Embryonic facial prominence (tissue), 1 donor: ENCODE data around the gene TMEM220.
A peak's percentile ranks its signal among the peaks of the same experiment; 100 is the strongest.
"Not testable (repeated sequence)": the region's sequence is repeated elsewhere in the genome, so short reads cannot be mapped to it uniquely, and the experiment has no call there.

Source experiments
- DNase-seq: peaks from one replicate; pipeline ENCODE4 v3.0.0-alpha.2; 2016; ENCODE audit errors: extremely low spot score

Gene TMEM220

GRCh38 chr17:10754861-10755591, 25.2 kb upstream of the TMEM220 start:
- no peak for DNase-seq

GRCh38 chr17:10754109-10754508, 24.3 kb upstream of the TMEM220 start:
- no peak for DNase-seq

GRCh38 chr17:10752696-10753095, 22.9 kb upstream of the TMEM220 start:
- no peak for DNase-seq

GRCh38 chr17:10751563-10751962, 21.7 kb upstream of the TMEM220 start:
- no peak for DNase-seq

- DNase-seq = no peak
These were observed 20.4 kb upstream of the TMEM220 start for GRCh38 chr17:10750210-10750609.

- no peak for DNase-seq
These were observed 18.8 kb upstream of the TMEM220 start for GRCh38 chr17:10748531-10749181.

- no peak for DNase-seq
These were observed 15.4 kb upstream of the TMEM220 start for GRCh38 chr17:10745231-10745630.

GRCh38 chr17:10744501-10745000, 14.7 kb upstream of the TMEM220 start:
- DNase-seq = no peak

- no peak for DNase-seq
These were observed 13.6 kb upstream of the TMEM220 start for GRCh38 chr17:10743316-10744009.

GRCh38 chr17:10742431-10742830, 12.6 kb upstream of the TMEM220 start:
- DNase-seq = no peak

GRCh38 chr17:10741416-10742135, 11.8 kb upstream of the TMEM220 start:
- DNase-seq = no peak

- DNase-seq = no peak
These were observed 9.6 kb upstream of the TMEM220 start for GRCh38 chr17:10739386-10739785.

- DNase-seq = no peak
These were observed 8.9 kb upstream of the TMEM220 start for GRCh38 chr17:10738521-10739258.

GRCh38 chr17:10737736-10738135, 7.9 kb upstream of the TMEM220 start:
- DNase-seq = no peak

- DNase-seq = peak; percentile 61
These were observed 7.4 kb upstream of the TMEM220 start for GRCh38 chr17:10737168-10737622.

GRCh38 chr17:10735821-10736220, 6.0 kb upstream of the TMEM220 start:
- no peak for DNase-seq

GRCh38 chr17:10735251-10735650, 5.4 kb upstream of the TMEM220 start:
- no peak for DNase-seq

GRCh38 chr17:10733666-10734065, 3.8 kb upstream of the TMEM220 start:
- no peak for DNase-seq

GRCh38 chr17:10732121-10732520, 2.3 kb upstream of the TMEM220 start:
- not testable (repeated sequence) for DNase-seq

- DNase-seq = no peak
These were observed 1.6 kb upstream of the TMEM220 start for GRCh38 chr17:10731408-10731879.

GRCh38 chr17:10730247-10730646, 424 bp upstream of the TMEM220 start:
- DNase-seq = not testable (repeated sequence)
